Parathyroid adenoma (tissue), 2 donors: Measurements from ENCODE around the gene RAG2.

Experiments
- H2AFZ ChIP-seq: fragments of 300-600 bp; sonication (generic); one replicate; pipeline ENCODE4 v1.7.0; 2017; ENCODE audit warnings: antibody characterized with exemption, mild to moderate bottlenecking
- H3K27ac ChIP-seq: fragments of 300-600 bp; sonication (generic); one replicate; pipeline ENCODE4 v1.7.0; 2017
- H3K27me3 ChIP-seq: fragments of 300-600 bp; sonication (generic); one replicate; pipeline ENCODE4 v1.7.0; 2017; ENCODE audit warnings: low read length; ENCODE audit not compliant: control insufficient read depth, insufficient read depth
- H3K36me3 ChIP-seq: fragments of 300-600 bp; sonication (generic); one replicate; pipeline ENCODE4 v1.7.0; 2017; ENCODE audit warnings: low read length; ENCODE audit not compliant: control insufficient read depth, insufficient read depth
- H3K4me1 ChIP-seq: fragments of 300-600 bp; sonication (generic); one replicate; pipeline ENCODE4 v1.7.0; 2017; ENCODE audit warnings: control low read depth
- H3K4me2 ChIP-seq: fragments of 300-600 bp; sonication (generic); one replicate; pipeline ENCODE4 v1.7.0; 2017; ENCODE audit warnings: low read length
- H3K4me3 ChIP-seq: fragments of 300-600 bp; sonication (generic); one replicate; pipeline ENCODE4 v1.7.0; 2017; ENCODE audit warnings: low read depth, low read length
- H3K79me2 ChIP-seq: fragments of 300-600 bp; sonication (generic); one replicate; pipeline ENCODE4 v1.7.0; 2017; ENCODE audit warnings: control low read depth
- H3K9ac ChIP-seq: fragments of 300-600 bp; sonication (generic); one replicate; pipeline ENCODE4 v1.7.0; 2017; ENCODE audit warnings: mild to moderate bottlenecking
- H3K9me3 ChIP-seq: fragments of 300-600 bp; sonication (generic); one replicate; pipeline ENCODE4 v1.7.0; 2017; ENCODE audit warnings: low read length; ENCODE audit not compliant: control insufficient read depth
- CTCF ChIP-seq: fragments of 300-600 bp; sonication (generic); IDR thresholded peaks from one replicate; pipeline ENCODE4 v1.7.0; 2017; ENCODE audit warnings: antibody characterized with exemption, mild to moderate bottlenecking
- donor health status: primary hyperparathyroidism.

The RAG2 gene

DNA sequence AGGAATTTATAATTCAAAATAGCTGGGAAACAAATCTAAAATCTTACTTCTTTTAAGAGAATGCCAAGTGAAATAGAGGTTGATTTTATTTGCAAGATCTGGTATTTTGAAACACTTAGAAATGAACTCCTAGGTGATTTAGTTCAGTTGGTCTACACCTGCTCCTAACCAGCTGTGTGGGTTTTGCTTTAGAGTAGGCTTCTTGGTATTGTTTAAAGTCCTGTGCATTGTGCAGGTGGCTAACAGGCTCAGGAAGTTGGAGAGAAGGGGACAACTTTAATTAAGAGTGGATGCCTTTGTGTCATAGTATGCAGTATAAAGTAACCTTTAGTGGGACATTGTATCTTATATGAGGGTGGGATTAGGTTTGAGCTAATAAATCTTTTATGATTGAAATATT, 4.1 kb upstream of the RAG2 start:
- no peak overlapping the region for H3K9ac ChIP-seq
- H3K4me3 ChIP-seq = no peak overlapping the region
- no peaks in the 10 kb centered on the region for H3K4me1 ChIP-seq
- no peak overlapping the region for H2AFZ ChIP-seq
- TF ChIP-seq CTCF = no peak
- H3K4me2 ChIP-seq = no peak overlapping the region
- no peaks in the 10 kb centered on the region for H3K36me3 ChIP-seq
- peaks cover 4% of the 10 kb centered on the region for H3K79me2 ChIP-seq
- no peaks in the 10 kb centered on the region for H3K9me3 ChIP-seq
- H3K27me3 ChIP-seq = no peaks in the 10 kb centered on the region
- no peak overlapping the region for H3K27ac ChIP-seq

GRCh38 chr11:36601155-36601554, 3.1 kb upstream of the RAG2 start:
- H3K27me3 ChIP-seq = no peaks in the 10 kb centered on the region
- no peak overlapping the region for H3K9ac ChIP-seq
- H3K4me3 ChIP-seq = no peak overlapping the region
- H3K79me2 ChIP-seq = peaks cover 4% of the 10 kb centered on the region
- no peak overlapping the region for H2AFZ ChIP-seq
- no peak overlapping the region for H3K27ac ChIP-seq
- H3K4me1 ChIP-seq = no peaks in the 10 kb centered on the region
- H3K36me3 ChIP-seq = no peaks in the 10 kb centered on the region
- no peak for TF ChIP-seq CTCF
- no peak overlapping the region for H3K4me2 ChIP-seq
- H3K9me3 ChIP-seq = no peaks in the 10 kb centered on the region

- H3K36me3 ChIP-seq = no peaks in the 10 kb centered on the region
Observed at GRCh38 chr11:36600180-36600579, 2.1 kb upstream of the RAG2 start.

GRCh38 chr11:36596880-36597279, 1.2 kb downstream of the RAG2 start:
- Histone ChIP-seq H2AFZ (no peak overlapping the region), H3K79me2 (no peaks in the 10 kb centered on the region), H3K4me2 (no peak overlapping the region), H3K4me1 (peaks cover 2% of the 10 kb centered on the region), H3K9me3 (no peaks in the 10 kb centered on the region), H3K4me3 (no peak overlapping the region), H3K36me3 (no peaks in the 10 kb centered on the region), H3K27me3 (no peaks in the 10 kb centered on the region), H3K9ac (no peak overlapping the region), H3K27ac (no peak overlapping the region)
- TF ChIP-seq CTCF = no peak

More at GRCh38 chr11:36600180-36600579, 2.1 kb upstream of the RAG2 start:
- no peak for TF ChIP-seq CTCF
- no peak overlapping the region for H3K4me3 ChIP-seq
- H3K4me1 ChIP-seq = peaks cover under 1% of the 10 kb centered on the region
- peaks cover 4% of the 10 kb centered on the region for H3K79me2 ChIP-seq
- H3K27ac ChIP-seq = no peak overlapping the region
- no peak overlapping the region for H3K4me2 ChIP-seq
- H3K9ac ChIP-seq = no peak overlapping the region
- no peaks in the 10 kb centered on the region for H3K27me3 ChIP-seq
- no peak overlapping the region for H2AFZ ChIP-seq
- H3K9me3 ChIP-seq = no peaks in the 10 kb centered on the region

DNA sequence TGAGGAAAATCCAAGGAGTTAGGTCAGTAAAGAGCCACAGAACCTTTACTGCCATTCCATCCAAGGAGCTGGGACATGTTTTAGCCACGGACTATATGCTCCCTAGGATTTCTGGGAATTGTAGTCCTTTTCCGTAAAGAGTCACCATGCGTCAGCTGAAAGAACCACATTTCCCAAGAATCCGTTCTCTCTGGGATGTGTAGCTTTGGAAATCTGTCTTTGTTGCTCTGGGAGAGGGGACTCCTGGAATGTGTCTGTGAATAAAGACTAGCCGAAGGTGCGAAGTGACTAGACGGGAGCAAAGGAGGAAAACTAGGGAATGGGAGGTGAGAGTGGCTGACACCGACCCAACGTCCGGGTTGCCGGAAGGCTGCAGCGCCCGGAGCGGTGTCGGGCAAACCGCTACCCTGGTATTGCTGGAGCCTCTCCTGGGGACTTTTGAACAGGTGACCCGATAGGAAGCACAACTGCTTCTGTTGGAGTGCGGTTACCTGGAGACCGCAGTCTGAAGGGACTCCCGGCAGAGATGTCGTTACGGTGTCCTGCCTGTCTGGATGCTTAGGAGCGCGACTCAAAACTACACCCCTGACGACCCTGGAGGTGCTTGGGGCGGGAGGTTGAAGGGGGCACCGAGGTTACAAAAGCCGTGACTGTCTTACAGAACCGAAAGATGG, 3.6 kb downstream of the RAG2 start, which contains the start of gene IFTAP:
IFTAP (plus strand) TSS at position 187 of the 674 bp plus-strand sequence. CDS start 15,602 bp downstream, outside the sequence.
- H3K9ac ChIP-seq = no peak within 1 kb of the TSS
- peaks cover 2% of the 10 kb centered on the region for H3K4me1 ChIP-seq
- peak within 1 kb of the TSS; percentile 59 for H3K27ac ChIP-seq
- no peaks in the 10 kb centered on the region for H3K36me3 ChIP-seq
- H3K4me3 ChIP-seq = peak within 1 kb of the TSS; percentile 88
- H2AFZ ChIP-seq = peak within 1 kb of the TSS; percentile 94
- peak within 1 kb of the TSS; percentile 60 for H3K4me2 ChIP-seq
- TF ChIP-seq CTCF = no peak
- H3K27me3 ChIP-seq = no peaks in the 10 kb centered on the region
- no peaks in the 10 kb centered on the region for H3K9me3 ChIP-seq
- H3K79me2 ChIP-seq = no peaks in the 10 kb centered on the region
